ENCODE data around the gene DDA1. TPM values are rescaled to one million over a fixed set of nuclear protein-coding genes. Genes with fewer than 3 reads are reported as not detected.

Gene DDA1
- total and polyA plus RNA-seq, 2 of the 13 experiments (the other 11 are each of a cell fraction or from before 2014, with no cell fraction given) = 24.5 to 26.0 TPM

DNA sequence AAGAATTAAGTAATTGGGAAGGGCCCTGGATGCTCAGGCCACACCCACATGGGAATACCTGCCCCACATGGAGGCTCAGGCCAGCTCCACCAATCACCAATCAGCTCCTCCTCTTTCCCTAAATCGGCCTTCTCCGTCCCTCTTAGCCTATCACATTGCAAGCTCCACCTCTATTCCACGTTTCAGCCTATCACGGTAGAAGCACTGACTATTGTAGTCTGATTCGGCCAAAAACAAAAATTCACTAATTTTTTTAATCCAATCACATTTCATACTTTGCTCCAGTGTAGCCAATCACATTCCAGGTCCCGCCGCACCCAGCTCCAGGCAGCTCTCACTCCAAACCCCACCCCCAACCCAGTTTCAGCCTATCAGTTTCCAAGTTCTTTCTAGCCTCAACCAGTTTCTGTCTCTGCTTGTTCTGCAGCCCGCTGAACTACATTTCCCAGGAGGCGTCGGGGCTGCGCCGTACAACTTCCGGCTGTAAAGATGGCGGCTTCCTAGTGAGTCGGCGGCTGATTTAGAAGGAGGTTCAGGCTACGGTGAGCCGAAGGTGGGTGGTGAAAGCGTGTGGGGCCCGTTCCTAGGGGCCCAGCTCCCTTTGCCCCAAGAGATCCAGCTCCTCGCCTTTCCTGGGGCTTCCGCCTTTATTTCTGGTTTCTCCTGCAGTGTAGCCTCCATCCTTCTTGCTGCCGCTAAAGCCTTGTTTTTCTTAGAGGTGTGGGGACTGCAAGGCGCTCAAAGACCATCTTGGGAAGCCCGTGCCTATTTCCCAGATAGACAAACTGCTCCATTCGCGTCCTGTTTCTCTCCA lies 42.2 kb upstream of the DDA1 start, which contains the start of gene BABAM1 (continued):
- TF ChIP-seq ZSCAN31 (CRISPR knock-in tag; IDR thresholded peaks at IDR 0.05; ENCODE audit: low read depth) (0 out of 2 replicates have a peak, but pooled peaks have one; percentile 63), ATF1 (CRISPR knock-in tag; IDR thresholded peaks at IDR 0.05) (peak; percentile 89), SP4 (CRISPR knock-in tag; IDR thresholded peaks at IDR 0.05) (peak; percentile 82), ZFP36L1 (CRISPR knock-in tag; IDR thresholded peaks at IDR 0.05) (0 out of 2 replicates have a peak, but pooled peaks have one; percentile 64), BCL6 (CRISPR knock-in tag; IDR thresholded peaks at IDR 0.05) (peak; percentile 17; the same call in 1 of the 2 replicates), AHR (CRISPR knock-in tag; IDR thresholded peaks at IDR 0.05) (0 out of 2 replicates have a peak, but pooled peaks have one; percentile 36), MXI1 (IDR thresholded peaks at IDR 0.05; ENCODE audit: borderline replicate concordance, low read depth, low read length) (peak; percentile 57; the same call in 1 of the 3 replicates), RFX5 (IDR thresholded peaks at IDR 0.05; ENCODE audit: low read depth, low read length) (peak; percentile 58; the same call in 1 of the 2 replicates), HDAC1 (CRISPR knock-in tag; IDR thresholded peaks at IDR 0.05) (peak; percentile 89), CREM (IDR thresholded peaks at IDR 0.05) (peak; percentile 96), CREM (CRISPR knock-in tag; IDR thresholded peaks at IDR 0.05) (no peak), ZNF879 (CRISPR knock-in tag; IDR thresholded peaks at IDR 0.05) (no peak), DNMT3B (CRISPR knock-in tag; conservative IDR thresholded peaks at IDR 0.05) (0 out of 2 replicates have a peak, but pooled peaks have one; percentile 70), ZNF556 (CRISPR knock-in tag; IDR thresholded peaks at IDR 0.05; ENCODE audit: borderline replicate concordance) (peak; percentile 42; the same call in 1 of the 2 replicates), ZNF788 (CRISPR knock-in tag; IDR thresholded peaks at IDR 0.05; ENCODE audit: borderline replicate concordance) (peak; percentile 71; the same call in 1 of the 2 replicates), KMT2A (CRISPR knock-in tag; IDR thresholded peaks at IDR 0.05) (peak; percentile 56; the same call in 1 of the 2 replicates), HMGXB4 (CRISPR knock-in tag; IDR thresholded peaks at IDR 0.05; ENCODE audit: borderline replicate concordance in 1 of 2, low read depth in 1 of 2) (peak in 1 of 2 experiments; percentile 69; a peak in 2 of 4 replicates), IRF2 (CRISPR knock-in tag; IDR thresholded peaks at IDR 0.05) (peak; percentile 79), THAP11 (CRISPR knock-in tag; IDR thresholded peaks at IDR 0.05) (peak; percentile 100), ZNF850 (CRISPR knock-in tag; conservative IDR thresholded peaks at IDR 0.05) (no peak), KDM6A (CRISPR knock-in tag; IDR thresholded peaks at IDR 0.05; ENCODE audit: low read depth) (0 out of 2 replicates have a peak, but pooled peaks have one; percentile 16), KMT2B (CRISPR knock-in tag; IDR thresholded peaks at IDR 0.05) (peak; percentile 69; the same call in 1 of the 2 replicates), THYN1 (CRISPR knock-in tag; IDR thresholded peaks at IDR 0.05; ENCODE audit: borderline replicate concordance, low read depth) (no peak), TARDBP (CRISPR knock-in tag; IDR thresholded peaks at IDR 0.05) (0 out of 2 replicates have a peak, but pooled peaks have one; percentile 43)
- TF ChIP-seq, protein P1, sequence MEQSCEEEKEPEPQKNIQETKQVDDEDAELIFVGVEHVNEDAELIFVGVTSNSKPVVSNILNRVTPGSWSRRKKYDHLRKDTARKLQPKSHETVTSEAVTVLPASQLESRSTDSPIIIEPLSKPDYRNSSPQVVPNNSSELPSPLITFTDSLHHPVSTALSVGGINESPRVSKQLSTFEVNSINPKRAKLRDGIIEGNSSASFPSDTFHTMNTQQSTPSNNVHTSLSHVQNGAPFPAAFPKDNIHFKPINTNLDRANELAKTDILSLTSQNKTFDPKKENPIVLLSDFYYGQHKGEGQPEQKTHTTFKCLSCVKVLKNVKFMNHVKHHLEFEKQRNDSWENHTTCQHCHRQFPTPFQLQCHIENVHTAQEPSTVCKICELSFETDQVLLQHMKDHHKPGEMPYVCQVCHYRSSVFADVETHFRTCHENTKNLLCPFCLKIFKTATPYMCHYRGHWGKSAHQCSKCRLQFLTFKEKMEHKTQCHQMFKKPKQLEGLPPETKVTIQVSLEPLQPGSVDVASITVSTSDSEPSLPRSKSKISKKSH (CRISPR knock-in tag; IDR thresholded peaks at IDR 0.05; ENCODE audit: borderline replicate concordance) = 0 out of 2 replicates have a peak, but pooled peaks have one; percentile 45
- TF ChIP-seq, protein P2, sequence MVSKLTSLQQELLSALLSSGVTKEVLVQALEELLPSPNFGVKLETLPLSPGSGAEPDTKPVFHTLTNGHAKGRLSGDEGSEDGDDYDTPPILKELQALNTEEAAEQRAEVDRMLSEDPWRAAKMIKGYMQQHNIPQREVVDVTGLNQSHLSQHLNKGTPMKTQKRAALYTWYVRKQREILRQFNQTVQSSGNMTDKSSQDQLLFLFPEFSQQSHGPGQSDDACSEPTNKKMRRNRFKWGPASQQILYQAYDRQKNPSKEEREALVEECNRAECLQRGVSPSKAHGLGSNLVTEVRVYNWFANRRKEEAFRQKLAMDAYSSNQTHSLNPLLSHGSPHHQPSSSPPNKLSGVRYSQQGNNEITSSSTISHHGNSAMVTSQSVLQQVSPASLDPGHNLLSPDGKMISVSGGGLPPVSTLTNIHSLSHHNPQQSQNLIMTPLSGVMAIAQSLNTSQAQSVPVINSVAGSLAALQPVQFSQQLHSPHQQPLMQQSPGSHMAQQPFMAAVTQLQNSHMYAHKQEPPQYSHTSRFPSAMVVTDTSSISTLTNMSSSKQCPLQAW (CRISPR knock-in tag; IDR thresholded peaks at IDR 0.05) = peak; percentile 37; the same call in 1 of the 2 replicates
